ENCODE measurements around the gene PVALEF.

DNA sequence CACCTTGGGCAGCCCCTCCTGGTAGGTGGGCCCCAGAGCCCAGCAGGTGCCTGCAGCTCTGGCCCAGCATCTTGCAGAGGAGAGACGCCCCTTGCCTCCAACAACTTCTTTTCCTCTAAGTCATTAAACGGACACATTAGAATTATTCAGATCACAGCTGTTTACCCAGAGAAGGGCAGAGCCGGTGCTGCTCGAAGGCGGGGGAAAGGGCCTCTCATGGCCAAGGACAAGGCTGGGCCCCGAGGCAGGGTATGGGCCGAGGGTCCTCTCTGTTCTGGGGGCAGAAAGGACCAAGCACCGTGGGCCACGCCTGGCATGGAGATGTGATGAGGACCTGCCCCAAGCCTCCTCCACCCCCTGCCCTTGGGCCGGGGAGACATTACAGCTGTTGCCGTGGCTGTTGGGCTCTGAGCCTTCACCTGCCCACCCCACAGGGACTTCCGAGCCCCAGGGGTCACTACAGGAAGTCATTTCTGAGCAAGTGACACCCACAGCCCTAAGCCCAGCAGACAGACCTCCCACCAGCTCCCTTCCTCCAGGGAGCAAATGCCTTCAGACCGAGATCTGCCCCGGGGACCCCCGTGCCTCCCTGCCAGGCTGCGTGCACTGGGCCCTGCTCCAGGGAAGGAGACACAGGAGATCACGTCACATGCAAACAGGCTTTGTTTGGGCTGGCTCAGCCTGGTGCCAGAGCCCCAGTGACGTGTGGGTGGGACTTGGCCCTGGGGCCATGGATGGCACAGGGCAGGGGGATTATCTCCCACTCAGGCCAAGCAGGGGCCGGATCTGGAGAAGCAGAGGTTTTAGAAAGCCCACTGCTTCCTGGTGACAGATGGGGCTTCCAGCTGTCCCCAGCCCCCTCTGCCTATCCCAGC lies 699 bp upstream of the PVALEF start:
- TF ChIP-seq CTCF (IDR thresholded peaks at IDR 0.05; ENCODE audit: low read length) (no peak), EZH2phosphoT487 (IDR thresholded peaks at IDR 0.05; ENCODE audit: low read length) (no peak)

All from MM.1S (cell line).